DND-41 (cell line): ENCODE measurements around the gene ALKBH5.

Experiments
- ATAC-seq: fragments of 200-7000 bp; cut with Tn5 transposase; 3 replicates; pipeline ENCODE4 v1.9.1; 2021; ENCODE audit warnings: low read depth; ENCODE audit not compliant: insufficient read depth
- DNase-seq: peaks from one replicate; pipeline ENCODE4 v3.0.0-alpha.2; 2020
- H2AFZ ChIP-seq: 2 replicates; pipeline ENCODE4 v1.6.0; 2012; ENCODE audit warnings: low read depth, low read length
- H3K27ac ChIP-seq: 2 replicates; pipeline ENCODE4 v1.5.1; 2012; ENCODE audit warnings: low read length, inconsistent platforms
- H3K27me3 ChIP-seq: fragments of 200-600 bp; sonication (generic); 2 replicates; pipeline ENCODE4 v1.6.0; 2012; ENCODE audit warnings: low read length, mild to moderate bottlenecking, inconsistent platforms; ENCODE audit not compliant: insufficient read depth, poor library complexity
- H3K36me3 ChIP-seq: 2 replicates; pipeline ENCODE4 v1.5.1; 2012; ENCODE audit warnings: low read length, inconsistent platforms; ENCODE audit not compliant: insufficient read depth
- H3K4me1 ChIP-seq: 2 replicates; pipeline ENCODE4 v1.5.1; 2012; ENCODE audit warnings: mild to moderate bottlenecking, low read length; ENCODE audit not compliant: insufficient read depth
- H3K4me2 ChIP-seq: 2 replicates; pipeline ENCODE4 v1.6.0; 2012; ENCODE audit warnings: mild to moderate bottlenecking, moderate library complexity, low read length, inconsistent platforms; ENCODE audit not compliant: insufficient read depth
- H3K4me3 ChIP-seq, 2 experiments: fragments of 200-600 bp in 1 of 2; shearing (Covaris generic) in 1 of 2; 2 replicates each; pipeline ENCODE4 v1.5.1; 2012 to 2016; ENCODE audit warnings: inconsistent platforms in 2 of 2, low read length in 2 of 2, mild to moderate bottlenecking in 2 of 2, low read depth in 1 of 2, moderate library complexity in 1 of 2
- H3K79me2 ChIP-seq: 2 replicates; pipeline ENCODE4 v1.6.0; 2012; ENCODE audit warnings: low read length, inconsistent platforms; ENCODE audit not compliant: insufficient read depth
- H3K9ac ChIP-seq: 2 replicates; pipeline ENCODE4 v1.6.0; 2012; ENCODE audit warnings: low read depth, mild to moderate bottlenecking, inconsistent platforms, low read length, moderate library complexity
- H3K9me3 ChIP-seq: 2 replicates; pipeline ENCODE4 v1.5.1; 2012; ENCODE audit warnings: low read length, moderate library complexity, mild to moderate bottlenecking, inconsistent platforms; ENCODE audit not compliant: insufficient read depth, severe bottlenecking
- H4K20me1 ChIP-seq: 2 replicates; pipeline ENCODE4 v1.6.0; 2012; ENCODE audit warnings: low read length; ENCODE audit not compliant: insufficient read depth
- EZH2 ChIP-seq: IDR thresholded peaks from 3 replicates; pipeline ENCODE4 v1.6.1; 2012; ENCODE audit warnings: borderline replicate concordance, low read depth, mild to moderate bottlenecking, moderate library complexity, low read length, inconsistent platforms; ENCODE audit not compliant: severe bottlenecking
- TF ChIP-seq, protein P1 (sequence below): IDR thresholded peaks from 2 replicates; pipeline ENCODE4 v1.5.1; 2012; ENCODE audit warnings: borderline replicate concordance, low read length, moderate library complexity, mild to moderate bottlenecking; ENCODE audit not compliant: poor library complexity, severe bottlenecking; ENCODE audit errors: extremely low read depth

The ALKBH5 gene

DNA sequence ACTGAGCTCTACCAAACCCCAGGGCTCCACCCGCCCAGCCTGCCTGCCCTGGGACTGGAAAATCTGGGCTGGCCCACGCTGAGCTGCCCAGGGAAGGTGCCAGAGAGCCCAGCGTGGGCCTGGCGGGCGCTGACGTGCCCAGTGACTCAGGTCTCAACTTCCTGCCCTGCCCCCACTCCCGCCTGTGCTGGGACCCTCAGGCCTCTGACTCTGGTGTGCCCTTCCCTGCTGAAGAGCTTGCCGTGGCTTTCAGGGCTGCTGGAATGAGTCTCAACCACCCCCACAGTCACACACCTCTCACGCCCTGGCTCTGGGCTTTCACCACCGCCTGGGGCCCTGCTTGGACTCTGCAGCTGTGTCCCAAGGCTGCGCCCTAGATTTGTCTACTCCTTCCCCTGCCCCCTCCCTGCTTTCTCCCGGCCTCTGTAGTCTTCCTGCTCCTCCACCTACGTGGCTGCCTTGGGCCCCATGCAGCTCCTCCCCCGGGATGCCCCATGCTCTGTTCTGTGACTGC lies 52.2 kb downstream of the ALKBH5 start:
- no peak overlapping the region for H2AFZ ChIP-seq
- no peaks in the 10 kb centered on the region for H3K4me1 ChIP-seq
- peaks cover 5% of the 10 kb centered on the region; the same call in 1 of the 2 replicates for H4K20me1 ChIP-seq
- H3K27me3 ChIP-seq: no peaks in the 10 kb centered on the region
- no peak overlapping the region for H3K27ac ChIP-seq
- H3K9me3 ChIP-seq: no peaks in the 10 kb centered on the region
- H3K36me3 ChIP-seq: peaks cover 65% of the 10 kb centered on the region
- H3K4me3 ChIP-seq: no peak overlapping the region
- DNase-seq (no peak), ATAC-seq (0 out of 3 replicates have a peak, but pooled peaks have one; percentile 18)
- peaks cover 3% of the 10 kb centered on the region; the same call in 1 of the 2 replicates for H3K79me2 ChIP-seq
- TF ChIP-seq, protein P1, sequence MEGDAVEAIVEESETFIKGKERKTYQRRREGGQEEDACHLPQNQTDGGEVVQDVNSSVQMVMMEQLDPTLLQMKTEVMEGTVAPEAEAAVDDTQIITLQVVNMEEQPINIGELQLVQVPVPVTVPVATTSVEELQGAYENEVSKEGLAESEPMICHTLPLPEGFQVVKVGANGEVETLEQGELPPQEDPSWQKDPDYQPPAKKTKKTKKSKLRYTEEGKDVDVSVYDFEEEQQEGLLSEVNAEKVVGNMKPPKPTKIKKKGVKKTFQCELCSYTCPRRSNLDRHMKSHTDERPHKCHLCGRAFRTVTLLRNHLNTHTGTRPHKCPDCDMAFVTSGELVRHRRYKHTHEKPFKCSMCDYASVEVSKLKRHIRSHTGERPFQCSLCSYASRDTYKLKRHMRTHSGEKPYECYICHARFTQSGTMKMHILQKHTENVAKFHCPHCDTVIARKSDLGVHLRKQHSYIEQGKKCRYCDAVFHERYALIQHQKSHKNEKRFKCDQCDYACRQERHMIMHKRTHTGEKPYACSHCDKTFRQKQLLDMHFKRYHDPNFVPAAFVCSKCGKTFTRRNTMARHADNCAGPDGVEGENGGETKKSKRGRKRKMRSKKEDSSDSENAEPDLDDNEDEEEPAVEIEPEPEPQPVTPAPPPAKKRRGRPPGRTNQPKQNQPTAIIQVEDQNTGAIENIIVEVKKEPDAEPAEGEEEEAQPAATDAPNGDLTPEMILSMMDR: no peak
- TF ChIP-seq EZH2: no peak
- H3K9ac ChIP-seq: no peak overlapping the region
- H3K4me2 ChIP-seq: no peak overlapping the region

DNA sequence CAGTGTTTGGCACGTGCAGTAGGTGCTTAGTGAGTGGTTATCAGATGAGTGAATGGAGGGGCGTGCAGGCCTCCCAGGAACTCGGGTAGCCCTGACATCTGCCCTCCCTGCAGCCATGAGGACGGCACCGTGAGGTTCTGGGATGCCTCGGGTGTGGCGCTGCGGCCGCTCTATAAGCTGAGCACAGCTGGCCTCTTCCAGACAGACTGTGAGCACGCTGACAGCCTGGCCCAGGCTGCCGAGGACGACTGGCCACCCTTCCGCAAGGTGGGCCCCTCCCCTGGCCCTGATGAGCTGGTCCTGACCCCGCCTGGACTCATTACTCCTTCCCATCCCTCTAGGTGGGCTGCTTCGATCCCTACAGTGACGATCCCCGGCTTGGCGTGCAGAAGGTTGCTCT lies 52.9 kb downstream of the ALKBH5 start:
- H4K20me1 ChIP-seq: peaks cover 5% of the 10 kb centered on the region; the same call in 1 of the 2 replicates
- ATAC-seq: no peak
- no peak overlapping the region for H3K4me2 ChIP-seq
- H3K27me3 ChIP-seq: no peaks in the 10 kb centered on the region
- H3K4me1 ChIP-seq: no peaks in the 10 kb centered on the region
- no peaks in the 10 kb centered on the region for H3K9me3 ChIP-seq
- TF ChIP-seq EZH2: no peak
- TF ChIP-seq, protein P1: no peak
- DNase-seq: no peak
- no peak overlapping the region for H3K9ac ChIP-seq
- no peak overlapping the region for H2AFZ ChIP-seq
- no peak overlapping the region for H3K4me3 ChIP-seq
- H3K36me3 ChIP-seq: peaks cover 72% of the 10 kb centered on the region
- peaks cover 3% of the 10 kb centered on the region; the same call in 1 of the 2 replicates for H3K79me2 ChIP-seq
- no peak overlapping the region for H3K27ac ChIP-seq

DNA sequence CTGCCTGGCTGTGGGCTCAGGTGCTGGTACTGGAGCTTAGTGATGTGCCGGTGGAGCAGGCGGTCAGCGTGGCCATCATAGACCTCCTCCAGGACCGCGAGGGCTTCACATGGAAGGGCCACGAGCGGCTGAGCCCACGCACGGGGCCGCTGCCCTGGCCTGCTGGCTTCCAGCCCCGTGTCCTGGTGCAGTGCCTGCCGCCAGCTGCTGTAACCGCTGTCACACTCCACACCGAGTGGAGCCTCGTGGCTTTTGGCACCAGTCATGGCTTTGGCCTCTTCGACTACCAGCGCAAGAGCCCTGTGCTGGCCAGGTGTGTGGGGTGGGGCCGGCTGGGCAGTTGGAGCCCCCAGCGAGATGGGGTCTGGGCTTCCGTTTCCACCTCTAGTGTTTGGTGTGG lies 53.8 kb downstream of the ALKBH5 start:
- Histone ChIP-seq H3K4me1 (no peaks in the 10 kb centered on the region), H3K9me3 (no peaks in the 10 kb centered on the region), H3K4me2 (no peak overlapping the region), H3K9ac (no peak overlapping the region), H4K20me1 (peaks cover 3% of the 10 kb centered on the region; the same call in 1 of the 2 replicates), H3K27me3 (no peaks in the 10 kb centered on the region), H3K36me3 (peaks cover 75% of the 10 kb centered on the region), H3K79me2 (no peaks in the 10 kb centered on the region), H3K27ac (no peak overlapping the region), H2AFZ (no peak overlapping the region), H3K4me3 (no peak overlapping the region)
- DNase-seq (no peak), ATAC-seq (no peak)
- TF ChIP-seq, protein P1: no peak
- no peak for TF ChIP-seq EZH2

DNA sequence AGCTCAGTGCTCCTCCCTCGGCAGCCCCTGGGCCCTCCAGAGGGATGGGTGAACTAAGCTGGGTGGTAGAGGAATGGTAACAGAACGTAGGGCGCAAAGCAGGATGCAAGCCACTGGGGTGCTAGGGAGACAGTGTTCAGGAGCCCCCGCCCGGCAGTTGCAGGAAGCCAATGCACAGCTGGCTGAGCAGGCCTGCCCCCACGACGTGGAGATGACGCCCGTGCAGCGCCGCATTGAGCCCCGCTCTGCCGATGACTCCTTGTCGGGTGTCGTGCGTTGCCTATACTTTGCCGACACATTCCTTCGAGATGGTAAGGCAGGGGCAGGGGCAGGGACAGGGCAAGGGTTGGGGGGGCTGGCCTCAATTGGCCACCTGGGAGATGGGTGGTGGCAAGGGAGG lies 54.7 kb downstream of the ALKBH5 start:
- TF ChIP-seq, protein P1: no peak
- no peak for TF ChIP-seq EZH2

More for the DNA sequence above, 54.7 kb downstream of the ALKBH5 start:
- peaks cover 3% of the 10 kb centered on the region; the same call in 1 of the 2 replicates for H4K20me1 ChIP-seq
- H3K9me3 ChIP-seq: no peaks in the 10 kb centered on the region
- no peak for DNase-seq
- no peak overlapping the region for H3K4me2 ChIP-seq
- H3K27me3 ChIP-seq: no peaks in the 10 kb centered on the region
- no peak overlapping the region for H3K27ac ChIP-seq
- peaks cover 72% of the 10 kb centered on the region for H3K36me3 ChIP-seq
- no peak overlapping the region for H2AFZ ChIP-seq
- no peak overlapping the region for H3K9ac ChIP-seq
- no peaks in the 10 kb centered on the region for H3K79me2 ChIP-seq
- no peak overlapping the region for H3K4me3 ChIP-seq
- no peaks in the 10 kb centered on the region for H3K4me1 ChIP-seq
- no peak for ATAC-seq
